ENCODE measurements around the gene NHS.
"Not testable (repeated sequence)": the region's sequence is repeated elsewhere in the genome, so short reads cannot be mapped to it uniquely, and the experiment has no call there.

DNA sequence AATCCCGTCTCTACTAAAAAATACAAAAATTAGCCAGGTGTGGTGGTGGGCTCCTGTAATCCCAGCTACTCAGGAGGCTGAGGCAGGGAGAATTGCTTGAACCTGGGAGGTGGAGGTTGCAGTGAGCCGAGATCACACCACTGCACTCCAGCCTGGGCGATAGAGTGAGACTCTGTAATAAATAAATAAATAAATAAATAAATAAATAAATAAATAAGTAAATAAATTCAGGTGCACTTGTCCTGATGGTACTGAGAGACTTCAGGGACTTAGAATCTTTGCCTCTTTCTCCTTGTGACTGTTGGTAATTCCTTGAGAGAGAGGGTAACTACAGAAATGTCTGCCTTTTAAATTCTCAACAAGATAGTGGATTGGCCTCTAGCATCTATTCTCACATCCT is 131.4 kb downstream of the NHS start:
- TF ChIP-seq, protein P1, sequence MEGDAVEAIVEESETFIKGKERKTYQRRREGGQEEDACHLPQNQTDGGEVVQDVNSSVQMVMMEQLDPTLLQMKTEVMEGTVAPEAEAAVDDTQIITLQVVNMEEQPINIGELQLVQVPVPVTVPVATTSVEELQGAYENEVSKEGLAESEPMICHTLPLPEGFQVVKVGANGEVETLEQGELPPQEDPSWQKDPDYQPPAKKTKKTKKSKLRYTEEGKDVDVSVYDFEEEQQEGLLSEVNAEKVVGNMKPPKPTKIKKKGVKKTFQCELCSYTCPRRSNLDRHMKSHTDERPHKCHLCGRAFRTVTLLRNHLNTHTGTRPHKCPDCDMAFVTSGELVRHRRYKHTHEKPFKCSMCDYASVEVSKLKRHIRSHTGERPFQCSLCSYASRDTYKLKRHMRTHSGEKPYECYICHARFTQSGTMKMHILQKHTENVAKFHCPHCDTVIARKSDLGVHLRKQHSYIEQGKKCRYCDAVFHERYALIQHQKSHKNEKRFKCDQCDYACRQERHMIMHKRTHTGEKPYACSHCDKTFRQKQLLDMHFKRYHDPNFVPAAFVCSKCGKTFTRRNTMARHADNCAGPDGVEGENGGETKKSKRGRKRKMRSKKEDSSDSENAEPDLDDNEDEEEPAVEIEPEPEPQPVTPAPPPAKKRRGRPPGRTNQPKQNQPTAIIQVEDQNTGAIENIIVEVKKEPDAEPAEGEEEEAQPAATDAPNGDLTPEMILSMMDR (IDR thresholded peaks at IDR 0.05; ENCODE audit: low read length), result not testable (repeated sequence)
- TF ChIP-seq EZH2 (IDR thresholded peaks at IDR 0.05; ENCODE audit: borderline replicate concordance, low read length), result not testable (repeated sequence)

Measured in OCI-LY1 (cell line).